GM23338 (cell line): ENCODE results near the gene NFKBIA. TPM values are rescaled to one million over a fixed set of nuclear protein-coding genes. Genes with fewer than 3 reads are reported as not detected.
"Not testable (repeated sequence)": the region's sequence is repeated elsewhere in the genome, so short reads cannot be mapped to it uniquely, and the experiment has no call there.

ENCODE experiments used
- ATAC-seq: fragments of 200-7000 bp; cut with Tn5 transposase; 3 replicates; pipeline ENCODE4 v1.9.1; 2020
- DNase-seq: peaks from one replicate; pipeline ENCODE4 v3.0.0-alpha.2; 2015; ENCODE audit warnings: low spot score
- H2AFZ ChIP-seq: fragments of 200-600 bp; sonication (generic); 2 replicates; pipeline ENCODE4 v1.8.0; 2016; ENCODE audit warnings: antibody characterized with exemption, mild to moderate bottlenecking, moderate library complexity
- H3F3A ChIP-seq: fragments of 200-600 bp; sonication (generic); replicated peaks from 2 replicates; pipeline ENCODE4 v1.8.0; 2017; ENCODE audit warnings: antibody characterized with exemption, mixed run types, low read depth
- H3K27ac ChIP-seq: fragments of 200-600 bp; sonication (generic); 2 replicates; pipeline ENCODE4 v1.6.1; 2016; ENCODE audit warnings: low read depth
- H3K27me3 ChIP-seq: fragments of 200-600 bp; sonication (generic); 2 replicates; pipeline ENCODE4 v1.8.0; 2016; ENCODE audit warnings: mild to moderate bottlenecking, mixed run types, moderate library complexity; ENCODE audit not compliant: insufficient read depth
- H3K36me3 ChIP-seq: fragments of 200-600 bp; sonication (generic); 2 replicates; pipeline ENCODE4 v1.8.0; 2016; ENCODE audit warnings: mild to moderate bottlenecking; ENCODE audit not compliant: insufficient read depth
- H3K4me1 ChIP-seq: fragments of 200-600 bp; sonication (generic); 2 replicates; pipeline ENCODE4 v1.8.0; 2016; ENCODE audit warnings: mild to moderate bottlenecking, moderate library complexity; ENCODE audit not compliant: insufficient read depth
- H3K4me2 ChIP-seq: fragments of 200-600 bp; sonication (generic); 2 replicates; pipeline ENCODE4 v1.7.1; 2017; ENCODE audit warnings: mixed run types
- H3K4me3 ChIP-seq: fragments of 200-600 bp; sonication (generic); 2 replicates; pipeline ENCODE4 v1.6.1; 2016; ENCODE audit warnings: mixed run types
- H3K79me2 ChIP-seq: fragments of 200-600 bp; sonication (generic); replicated peaks from 2 replicates; pipeline ENCODE4 v1.8.0; 2017; ENCODE audit warnings: mild to moderate bottlenecking; ENCODE audit not compliant: insufficient read depth
- H3K9me2 ChIP-seq: fragments of 200-600 bp; sonication (generic); 2 replicates; pipeline ENCODE4 v1.8.0; 2017; ENCODE audit not compliant: insufficient read depth
- H4K20me1 ChIP-seq: fragments of 200-600 bp; sonication (generic); replicated peaks from 2 replicates; pipeline ENCODE4 v1.8.0; 2017; ENCODE audit warnings: mild to moderate bottlenecking; ENCODE audit not compliant: insufficient read depth
- H3K27ac Mint-ChIP-seq: 2 replicates; pipeline ENCODE4 v1.8.0; 2020; ENCODE audit warnings: inconsistent platforms, mild to moderate bottlenecking, moderate library complexity, mixed read lengths
- H3K27me3 Mint-ChIP-seq: 3 replicates; pipeline ENCODE4 v1.8.0; 2022; ENCODE audit warnings: low read depth, mild to moderate bottlenecking, moderate library complexity, mixed read lengths, inconsistent platforms; ENCODE audit not compliant: insufficient read depth, poor library complexity
- H3K36me3 Mint-ChIP-seq: 3 replicates; pipeline ENCODE4 v1.8.0; 2021; ENCODE audit warnings: low read depth, mild to moderate bottlenecking, inconsistent platforms, moderate library complexity, mixed read lengths
- H3K4me1 Mint-ChIP-seq: 3 replicates; pipeline ENCODE4 v1.8.0; 2020; ENCODE audit warnings: mild to moderate bottlenecking, inconsistent platforms, mixed read lengths
- H3K4me3 Mint-ChIP-seq: 3 replicates; pipeline ENCODE4 v1.8.0; 2021; ENCODE audit warnings: moderate library complexity, mild to moderate bottlenecking, inconsistent platforms, mixed read lengths
- H3K9me3 Mint-ChIP-seq: 3 replicates; pipeline ENCODE4 v1.8.0; 2020; ENCODE audit warnings: moderate library complexity, mild to moderate bottlenecking, inconsistent platforms, mixed read lengths
- CTCF ChIP-seq, 2 experiments: fragments of 200-600 bp in 1 of 2; sonication (generic) in 1 of 2; conservative IDR thresholded peaks; 2 replicates each; pipeline versions ENCODE4 v1.5.1 to v1.6.1; 2016 to 2017; ENCODE audit warnings: antibody characterized with exemption in 2 of 2, low read depth in 2 of 2, mild to moderate bottlenecking in 2 of 2, moderate library complexity in 1 of 2
- EZH2 ChIP-seq: fragments of 200-600 bp; sonication (generic); IDR thresholded peaks from one replicate; pipeline ENCODE4 v1.8.0; 2017; ENCODE audit warnings: antibody characterized with exemption, mild to moderate bottlenecking, low read depth; ENCODE audit not compliant: unreplicated experiment
- JUNB ChIP-seq: IDR thresholded peaks from one replicate; pipeline ENCODE4 v1.6.1; 2016; ENCODE audit warnings: antibody characterized with exemption; ENCODE audit not compliant: unreplicated experiment
- NANOG ChIP-seq: IDR thresholded peaks from 2 replicates; pipeline ENCODE4 v1.6.1; 2016; ENCODE audit warnings: antibody characterized with exemption, borderline replicate concordance
- POLR2AphosphoS5 ChIP-seq: IDR thresholded peaks from 2 replicates; pipeline ENCODE4 v1.6.1; 2016; ENCODE audit warnings: antibody characterized with exemption, low read depth
- STAT1 ChIP-seq: IDR thresholded peaks from one replicate; pipeline ENCODE4 v1.6.1; 2016; ENCODE audit warnings: antibody characterized with exemption; ENCODE audit not compliant: unreplicated experiment
- ZNF114 ChIP-seq: fragments of 250-450 bp; sonication (Bioruptor Pico); IDR thresholded peaks from 2 replicates; pipeline ENCODE4 v1.5.0; 2020; ENCODE audit warnings: mild to moderate bottlenecking, moderate library complexity
- ZNF462 ChIP-seq: fragments of 250-450 bp; sonication (Bioruptor Pico); IDR thresholded peaks from 2 replicates; pipeline ENCODE4 v1.5.0; 2020; ENCODE audit warnings: mild to moderate bottlenecking, moderate library complexity
- polyA plus RNA-seq: library from polyadenylated mRNA; unstranded; fragments of >200 nt; fragmentation: Nextera tagmentation; extraction: Ambion mirVana; gene quantifications from 2 replicates; pipeline ENCODE4 v1.2.1, GENCODE V29; 2016
- total RNA-seq: library from RNA; depleted of rRNA; stranded (reverse); fragments of >200 nt; shearing (Covaris generic); gene quantifications from 2 replicates; pipeline ENCODE4 v1.2.3, GENCODE V29; 2014

Gene NFKBIA
- total and polyA plus RNA-seq, 2 experiments from 2014 or later, result 33.4 to 41.3 TPM

- no peak for TF ChIP-seq CTCF (conservative IDR thresholded peaks at IDR 0.05; ENCODE audit: low read depth in 2 of 2)
- TF ChIP-seq STAT1, result no peak
- no peak for TF ChIP-seq NANOG
- TF ChIP-seq EZH2, result no peak
- no peak for TF ChIP-seq POLR2AphosphoS5
Measured at GRCh38 chr14:35383569-35384454, 20.7 kb downstream of the NFKBIA start (continued).

GRCh38 chr14:35380794-35381193 is 23.8 kb downstream of the NFKBIA start:
- Mint-ChIP-seq H3K4me1 (peaks cover 3% of the 10 kb centered on the region), H3K27me3 (peaks cover under 1% of the 10 kb centered on the region), H3K9me3 (no peaks in the 10 kb centered on the region), H3K27ac (no peak overlapping the region), H3K36me3 (no peaks in the 10 kb centered on the region), H3K4me3 (no peak overlapping the region)
- H4K20me1 ChIP-seq, result no peaks in the 10 kb centered on the region
- H3F3A ChIP-seq, result no peaks in the 10 kb centered on the region
- no peak overlapping the region for H2AFZ ChIP-seq
- no peaks in the 10 kb centered on the region for H3K79me2 ChIP-seq
- no peaks in the 10 kb centered on the region for H3K36me3 ChIP-seq
- H3K4me2 ChIP-seq, result no peak overlapping the region
- no peak overlapping the region for H3K4me3 ChIP-seq
- no peaks in the 10 kb centered on the region for H3K27me3 ChIP-seq
- no peaks in the 10 kb centered on the region for H3K9me2 ChIP-seq
- H3K4me1 ChIP-seq, result no peaks in the 10 kb centered on the region
- no peak for TF ChIP-seq JUNB
- TF ChIP-seq ZNF114, result no peak
- TF ChIP-seq ZNF462 (CRISPR knock-in tag), result no peak
- no peak overlapping the region for H3K27ac ChIP-seq
- no peak for ATAC-seq
- DNase-seq, result no peak

- not testable (repeated sequence) for H3K4me1 Mint-ChIP-seq, H3K36me3 ChIP-seq, H3K36me3 Mint-ChIP-seq, DNase-seq, H3K9me2 ChIP-seq, H3K4me2 ChIP-seq, H3K27me3 Mint-ChIP-seq, H3K4me3 Mint-ChIP-seq, H3K79me2 ChIP-seq, H3F3A ChIP-seq, H3K4me1 ChIP-seq, H3K27me3 ChIP-seq, H3K9me3 Mint-ChIP-seq, H3K4me3 ChIP-seq, H2AFZ ChIP-seq, H4K20me1 ChIP-seq, ATAC-seq, H3K27ac ChIP-seq, H3K27ac Mint-ChIP-seq
Measured at GRCh38 chr14:35379234-35379933, 25.2 kb downstream of the NFKBIA start.
